H9 (cell line): Measurements from ENCODE around the gene OR10H1. TPM values are rescaled to one million over a fixed set of nuclear protein-coding genes. Genes with fewer than 3 reads are reported as not detected.
"Not testable (repeated sequence)": the region's sequence is repeated elsewhere in the genome, so short reads cannot be mapped to it uniquely, and the experiment has no call there.

Experiments used
- DNase-seq: peaks from one replicate; pipeline ENCODE4 v3.0.0-alpha.2; 2017
- H2AFZ ChIP-seq: one replicate; pipeline ENCODE4 v1.6.1; 2013; ENCODE audit warnings: mild to moderate bottlenecking, low read length, control low read depth, moderate library complexity
- H2AK5ac ChIP-seq: 2 replicates; pipeline ENCODE4 v1.6.1; 2013; ENCODE audit warnings: low read length, control low read depth, mixed read lengths; ENCODE audit not compliant: insufficient read length
- H2BK120ac ChIP-seq: one replicate; pipeline ENCODE4 v1.6.1; 2013; ENCODE audit warnings: low read depth, mild to moderate bottlenecking, low read length, control low read depth, inconsistent platforms; ENCODE audit not compliant: poor library complexity, severe bottlenecking
- H2BK12ac ChIP-seq: 2 replicates; pipeline ENCODE4 v1.6.1; 2013; ENCODE audit warnings: low read length, control low read depth, mixed read lengths, low read depth; ENCODE audit not compliant: insufficient read length
- H2BK15ac ChIP-seq: 2 replicates; pipeline ENCODE4 v1.6.1; 2013; ENCODE audit warnings: low read depth, low read length, control low read depth
- H2BK20ac ChIP-seq: one replicate; pipeline ENCODE4 v1.6.1; 2013; ENCODE audit warnings: low read depth, mild to moderate bottlenecking, low read length, control low read depth, inconsistent platforms; ENCODE audit not compliant: poor library complexity, severe bottlenecking
- H2BK5ac ChIP-seq: 2 replicates; pipeline ENCODE4 v1.6.1; 2013; ENCODE audit warnings: low read length, control low read depth, mixed read lengths; ENCODE audit not compliant: insufficient read length
- H3K14ac ChIP-seq: 2 replicates; pipeline ENCODE4 v1.6.1; 2013; ENCODE audit warnings: low read length, control low read depth; ENCODE audit not compliant: insufficient read depth
- H3K18ac ChIP-seq: 2 replicates; pipeline ENCODE4 v1.6.1; 2013; ENCODE audit warnings: low read depth, mild to moderate bottlenecking, mixed read lengths, low read length, control low read depth; ENCODE audit not compliant: insufficient read length
- H3K23ac ChIP-seq: 2 replicates; pipeline ENCODE4 v1.6.1; 2013; ENCODE audit warnings: low read length, control low read depth, mixed read lengths, low read depth; ENCODE audit not compliant: insufficient read length
- H3K23me2 ChIP-seq: 2 replicates; pipeline ENCODE4 v1.6.1; 2013; ENCODE audit warnings: low read depth, mild to moderate bottlenecking, mixed read lengths, low read length, control low read depth; ENCODE audit not compliant: insufficient read length, poor library complexity, severe bottlenecking
- H3K27ac ChIP-seq: 2 replicates; pipeline ENCODE4 v1.5.1; 2013; ENCODE audit warnings: low read length, control low read depth, mixed read lengths, low read depth; ENCODE audit not compliant: insufficient read length
- H3K27me3 ChIP-seq: 2 replicates; pipeline ENCODE4 v1.6.1; 2013; ENCODE audit warnings: low read length, control low read depth, inconsistent platforms; ENCODE audit not compliant: insufficient read depth
- H3K4ac ChIP-seq: 2 replicates; pipeline ENCODE4 v1.6.1; 2013; ENCODE audit warnings: low read depth, mild to moderate bottlenecking, control low read depth, inconsistent platforms, low read length, moderate library complexity
- H3K4me1 ChIP-seq: 2 replicates; pipeline ENCODE4 v1.6.1; 2013; ENCODE audit warnings: low read length, control low read depth, inconsistent platforms; ENCODE audit not compliant: insufficient read depth
- H3K4me2 ChIP-seq: 2 replicates; pipeline ENCODE4 v1.6.1; 2013; ENCODE audit warnings: low read length, control low read depth, mixed read lengths; ENCODE audit not compliant: insufficient read length, insufficient read depth
- H3K56ac ChIP-seq: 2 replicates; pipeline ENCODE4 v1.6.1; 2013; ENCODE audit warnings: low read depth, mild to moderate bottlenecking, mixed read lengths, low read length, control low read depth; ENCODE audit not compliant: insufficient read length
- H3K79me1 ChIP-seq: 2 replicates; pipeline ENCODE4 v1.6.1; 2013; ENCODE audit warnings: low read depth, mild to moderate bottlenecking, moderate library complexity, low read length, control low read depth, inconsistent platforms; ENCODE audit not compliant: insufficient read depth, poor library complexity, severe bottlenecking
- H3K79me2 ChIP-seq: 2 replicates; pipeline ENCODE4 v1.6.1; 2013; ENCODE audit warnings: low read length, control low read depth, inconsistent platforms; ENCODE audit not compliant: insufficient read depth
- H3K9ac ChIP-seq: 2 replicates; pipeline ENCODE4 v1.6.1; 2013; ENCODE audit warnings: low read length, control low read depth, mixed read lengths; ENCODE audit not compliant: insufficient read length; ENCODE audit errors: extremely low read depth
- H3K9me3 ChIP-seq: one replicate; pipeline ENCODE4 v1.6.1; 2013; ENCODE audit warnings: low read depth, low read length, inconsistent platforms; ENCODE audit not compliant: control insufficient read depth
- H3T11ph ChIP-seq: one replicate; pipeline ENCODE4 v1.6.1; 2013; ENCODE audit warnings: mild to moderate bottlenecking, low read length, control low read depth, inconsistent platforms
- H4K20me1 ChIP-seq: one replicate; pipeline ENCODE4 v1.6.1; 2013; ENCODE audit not compliant: control insufficient read depth, insufficient read length, insufficient read depth
- H4K5ac ChIP-seq: 2 replicates; pipeline ENCODE4 v1.6.1; 2013; ENCODE audit warnings: low read depth, mild to moderate bottlenecking, mixed read lengths, low read length, control low read depth; ENCODE audit not compliant: insufficient read length
- H4K8ac ChIP-seq: replicated peaks from 2 replicates; pipeline ENCODE4 v1.6.1; 2013; ENCODE audit warnings: low read length, control low read depth, mixed read lengths, low read depth; ENCODE audit not compliant: insufficient read length
- H4K91ac ChIP-seq: 2 replicates; pipeline ENCODE4 v1.6.1; 2013; ENCODE audit warnings: low read depth, mild to moderate bottlenecking, moderate library complexity, mixed read lengths, low read length, control low read depth; ENCODE audit not compliant: insufficient read length
- H3K27ac Mint-ChIP-seq, 3 experiments: 2 replicates in 2 of 3; 3 replicates in 1 of 3; pipeline ENCODE4 v1.8.0; 2020 to 2021; ENCODE audit warnings: mixed read lengths in 3 of 3, mild to moderate bottlenecking in 1 of 3, moderate library complexity in 1 of 3
- H3K27me3 Mint-ChIP-seq: 2 replicates; pipeline ENCODE4 v1.8.0; 2021; ENCODE audit warnings: low read depth, mild to moderate bottlenecking, moderate library complexity, mixed read lengths
- H3K36me3 Mint-ChIP-seq, 3 experiments: 2 replicates in 2 of 3; 3 replicates in 1 of 3; pipeline ENCODE4 v1.8.0; 2020 to 2021; ENCODE audit warnings: low read depth in 3 of 3, mixed read lengths in 3 of 3; ENCODE audit not compliant: insufficient read depth in 1 of 3
- H3K4me1 Mint-ChIP-seq, 2 experiments: 2 replicates each; pipeline ENCODE4 v1.8.0; 2020; ENCODE audit warnings: mixed read lengths in 2 of 2
- H3K4me3 Mint-ChIP-seq, 2 experiments: 2 replicates in 1 of 2; 3 replicates in 1 of 2; pipeline ENCODE4 v1.8.0; 2020 to 2021; ENCODE audit warnings: mild to moderate bottlenecking in 2 of 2, mixed read lengths in 2 of 2, moderate library complexity in 1 of 2
- H3K9me3 Mint-ChIP-seq, 2 experiments: 2 replicates in 1 of 2; 3 replicates in 1 of 2; pipeline ENCODE4 v1.8.0; 2020; ENCODE audit warnings: mild to moderate bottlenecking in 2 of 2, mixed read lengths in 2 of 2, moderate library complexity in 1 of 2
- WGBS: extraction: QIAGEN DNeasy Blood & Tissue Kit; methylation state at CpG from one replicate; pipeline ENCODE4 v1.1.7; 2013; ENCODE audit warnings: missing lambda C conversion rate, low lambda C conversion rate, mixed read lengths; ENCODE audit not compliant: insufficient read length; ENCODE audit errors: extremely low coverage; 5-methylcytosine and 5-hydroxymethylcytosine counted together
- total RNA-seq: library from RNA; stranded (reverse); gene quantifications from 2 replicates; pipeline ENCODE4 v1.2.1, GENCODE V29; 2021
- TF ChIP-seq, protein P1 (sequence below): fragments of 200-600 bp; sonication (generic); conservative IDR thresholded peaks from 3 replicates; pipeline ENCODE4 v1.8.0; 2021; ENCODE audit warnings: antibody characterized with exemption, mild to moderate bottlenecking

Gene OR10H1
- total RNA-seq, 1 experiment from 2014 or later: not detected

DNA sequence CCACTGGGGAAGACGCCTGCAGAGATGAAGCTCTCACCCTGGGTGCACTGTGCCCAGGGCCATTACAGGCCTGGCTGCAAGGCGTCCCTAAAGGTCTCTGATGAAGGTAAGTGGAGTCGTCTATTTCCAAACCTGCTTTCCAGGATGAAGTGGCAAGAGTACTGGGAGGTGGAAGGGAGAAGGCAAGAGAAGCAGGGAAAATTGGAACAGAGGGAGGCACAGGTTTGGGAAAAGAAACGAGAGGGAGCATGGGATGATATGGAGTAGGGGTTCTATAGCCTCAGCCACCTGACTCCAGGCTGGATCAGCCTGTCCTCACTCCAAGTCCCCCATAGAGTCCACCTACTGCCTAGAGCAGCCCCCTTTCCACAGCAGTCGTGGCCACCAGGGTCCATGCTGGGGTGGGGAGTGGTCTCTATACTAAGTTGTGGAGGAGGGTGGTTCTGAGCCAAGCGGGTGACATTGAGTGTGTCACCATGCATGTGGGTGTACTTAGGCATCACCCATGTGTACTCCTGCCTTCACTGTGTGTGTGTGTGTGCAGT, 27.8 kb downstream of the OR10H1 start, which contains the start of gene OR10H5:
Gene OR10H5, plus strand, starts transcription at position 51 of the 545 bp plus-strand sequence. CDS start 6,388 bp downstream, outside the sequence.
- Histone ChIP-seq H4K8ac (no peak within 1 kb of the TSS), H3K9ac (no peak within 1 kb of the TSS), H2BK12ac (no peak within 1 kb of the TSS), H3K27me3 (no peaks in the 10 kb centered on the region), H3K23ac (no peak within 1 kb of the TSS), H3K79me1 (no peaks in the 10 kb centered on the region), H3K4ac (no peak within 1 kb of the TSS), H3K18ac (no peak within 1 kb of the TSS), H3T11ph (no peak within 1 kb of the TSS), H3K4me2 (no peak within 1 kb of the TSS), H3K79me2 (no peaks in the 10 kb centered on the region), H2AK5ac (no peak within 1 kb of the TSS), H2AFZ (no peak within 1 kb of the TSS), H2BK120ac (no peak within 1 kb of the TSS), H3K9me3 (peaks cover 56% of the 10 kb centered on the region), H3K23me2 (no peaks in the 10 kb centered on the region), H2BK5ac (no peak within 1 kb of the TSS), H3K14ac (no peak within 1 kb of the TSS), H2BK15ac (no peak within 1 kb of the TSS), H3K27ac (no peak within 1 kb of the TSS), H4K91ac (no peak within 1 kb of the TSS), H4K5ac (no peak within 1 kb of the TSS), H3K56ac (no peak within 1 kb of the TSS), H2BK20ac (no peak within 1 kb of the TSS), H4K20me1 (no peaks in the 10 kb centered on the region), H3K4me1 (no peaks in the 10 kb centered on the region)
- TF ChIP-seq, protein P1, sequence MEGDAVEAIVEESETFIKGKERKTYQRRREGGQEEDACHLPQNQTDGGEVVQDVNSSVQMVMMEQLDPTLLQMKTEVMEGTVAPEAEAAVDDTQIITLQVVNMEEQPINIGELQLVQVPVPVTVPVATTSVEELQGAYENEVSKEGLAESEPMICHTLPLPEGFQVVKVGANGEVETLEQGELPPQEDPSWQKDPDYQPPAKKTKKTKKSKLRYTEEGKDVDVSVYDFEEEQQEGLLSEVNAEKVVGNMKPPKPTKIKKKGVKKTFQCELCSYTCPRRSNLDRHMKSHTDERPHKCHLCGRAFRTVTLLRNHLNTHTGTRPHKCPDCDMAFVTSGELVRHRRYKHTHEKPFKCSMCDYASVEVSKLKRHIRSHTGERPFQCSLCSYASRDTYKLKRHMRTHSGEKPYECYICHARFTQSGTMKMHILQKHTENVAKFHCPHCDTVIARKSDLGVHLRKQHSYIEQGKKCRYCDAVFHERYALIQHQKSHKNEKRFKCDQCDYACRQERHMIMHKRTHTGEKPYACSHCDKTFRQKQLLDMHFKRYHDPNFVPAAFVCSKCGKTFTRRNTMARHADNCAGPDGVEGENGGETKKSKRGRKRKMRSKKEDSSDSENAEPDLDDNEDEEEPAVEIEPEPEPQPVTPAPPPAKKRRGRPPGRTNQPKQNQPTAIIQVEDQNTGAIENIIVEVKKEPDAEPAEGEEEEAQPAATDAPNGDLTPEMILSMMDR: no peak
- peaks cover 86 to 91% of the 10 kb centered on the region in 2 experiments for H3K9me3 Mint-ChIP-seq
- WGBS: no CpG with 5 or more reads among the region's 6 CpGs
- H3K27ac Mint-ChIP-seq: no peak within 1 kb of the TSS
- no peak for DNase-seq
- no peak within 1 kb of the TSS; a peak in 1 of 5 replicates for H3K4me3 Mint-ChIP-seq
- no peaks in the 10 kb centered on the region for H3K4me1 Mint-ChIP-seq
- H3K27me3 Mint-ChIP-seq: peaks cover 1% of the 10 kb centered on the region
- peaks cover 12 to 26% (median 15%) of the 10 kb centered on the region in 3 experiments; a peak in 6 of 7 replicates for H3K36me3 Mint-ChIP-seq

GRCh38 chr19:15782896-15783295, 32.6 kb downstream of the OR10H1 start:
- not testable (repeated sequence) for H3K4me2 ChIP-seq, H4K20me1 ChIP-seq, H3K23ac ChIP-seq, H2BK20ac ChIP-seq, H2BK120ac ChIP-seq, H4K5ac ChIP-seq, H2AFZ ChIP-seq, H3K79me2 ChIP-seq, H4K91ac ChIP-seq, H3K18ac ChIP-seq, H3K27ac ChIP-seq, H3K79me1 ChIP-seq, H3K27me3 ChIP-seq, H2BK5ac ChIP-seq, DNase-seq, H3K56ac ChIP-seq, H2BK15ac ChIP-seq, H3K9ac ChIP-seq, H3K4ac ChIP-seq, H3K4me3 Mint-ChIP-seq, H3K4me1 ChIP-seq, H3K14ac ChIP-seq, H3T11ph ChIP-seq, H3K23me2 ChIP-seq, H2AK5ac ChIP-seq, H2BK12ac ChIP-seq, H4K8ac ChIP-seq, H3K4me1 Mint-ChIP-seq, H3K27ac Mint-ChIP-seq, H3K27me3 Mint-ChIP-seq
- H3K9me3 ChIP-seq: peaks cover 64% of the 10 kb centered on the region
- WGBS: no CpG with 5 or more reads among the region's 7 CpGs
- peaks cover 7 to 21% (median 17%) of the 10 kb centered on the region in 3 experiments; a peak in 6 of 7 replicates for H3K36me3 Mint-ChIP-seq
- H3K9me3 Mint-ChIP-seq: peaks cover 81 to 89% of the 10 kb centered on the region in 2 experiments
